Neural cell (in vitro differentiated cells): ENCODE results near the gene TBC1D24.

Source experiments
- CTCF ChIP-seq: fragments of 450-650 bp; IDR thresholded peaks from 2 replicates; pipeline ENCODE4 v1.5.1; 2014; ENCODE audit warnings: antibody characterized with exemption, mild to moderate bottlenecking, moderate library complexity; ENCODE audit not compliant: poor library complexity, severe bottlenecking
- EZH2 ChIP-seq: fragments of 200-600, 300-800 bp; shearing (Covaris generic), sonication (generic); IDR thresholded peaks from 2 replicates; pipeline ENCODE4 v1.6.1; 2014; ENCODE audit warnings: antibody characterized with exemption, low read length, borderline replicate concordance, mild to moderate bottlenecking; ENCODE audit not compliant: insufficient read depth, poor library complexity, severe bottlenecking

GRCh38 chr16:2443555-2443954, 31.4 kb upstream of the TBC1D24 start:
- TF ChIP-seq CTCF (no peak), EZH2 (no peak)
